ENCODE results near the gene OTOP3.

- TF ChIP-seq CTCF (IDR thresholded peaks at IDR 0.05) = no peak
- no peak for TF ChIP-seq POLR2AphosphoS5 (IDR thresholded peaks at IDR 0.05)
- TF ChIP-seq POLR2A (IDR thresholded peaks at IDR 0.05) = no peak
- no peak for TF ChIP-seq EP300 (IDR thresholded peaks at IDR 0.05; ENCODE audit: low read depth)
Measured at GRCh38 chr17:74971069-74971841, 35.6 kb downstream of the OTOP3 start.
